NB4 (cell line): ENCODE data around the gene MBLAC1.

ENCODE experiments used
- DNase-seq: peaks from one replicate; pipeline ENCODE4 v3.0.0; 2010; ENCODE audit warnings: low read depth
- H3K4me3 ChIP-seq: one replicate; pipeline ENCODE4 v1.5.1; 2011; ENCODE audit warnings: mild to moderate bottlenecking, low read depth, low read length, moderate library complexity
- MYC ChIP-seq: IDR thresholded peaks from 2 replicates; pipeline ENCODE4 v1.6.1; 2011; ENCODE audit warnings: low read depth, low read length
- POLR2A ChIP-seq: IDR thresholded peaks from 2 replicates; pipeline ENCODE4 v1.6.1; 2011; ENCODE audit warnings: mild to moderate bottlenecking; ENCODE audit not compliant: insufficient read length; ENCODE audit errors: extremely low read depth
- TF ChIP-seq, protein P1 (sequence below): IDR thresholded peaks from 2 replicates; pipeline ENCODE4 v1.6.1; 2011; ENCODE audit warnings: low read depth, low read length
- TF ChIP-seq, protein P2 (sequence below): IDR thresholded peaks from one replicate; pipeline ENCODE4 v1.5.1; 2012; ENCODE audit warnings: low read depth, low read length

Gene MBLAC1

DNA sequence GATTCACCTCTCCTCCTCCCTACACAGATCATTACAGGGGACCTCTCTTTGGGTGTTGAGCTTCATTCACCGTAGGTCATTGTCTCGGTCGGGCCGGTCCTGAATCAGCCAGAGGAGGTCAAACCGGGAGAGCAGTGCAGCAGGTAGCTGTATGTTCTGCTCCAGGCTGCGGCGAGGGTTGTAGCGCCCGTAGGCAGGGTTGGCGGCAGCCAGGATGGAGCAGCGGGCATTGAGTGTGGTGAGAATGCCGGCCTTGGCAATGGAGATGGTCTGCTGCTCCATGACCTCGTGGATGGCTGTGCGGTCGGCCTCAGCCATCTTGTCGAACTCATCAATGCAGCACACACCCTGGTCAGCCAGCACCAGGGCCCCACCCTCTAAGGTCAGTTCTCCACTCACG lies 31.1 kb upstream of the MBLAC1 start:
- H3K4me3 ChIP-seq: no peak overlapping the region
- DNase-seq: no peak
- TF ChIP-seq, protein P1, sequence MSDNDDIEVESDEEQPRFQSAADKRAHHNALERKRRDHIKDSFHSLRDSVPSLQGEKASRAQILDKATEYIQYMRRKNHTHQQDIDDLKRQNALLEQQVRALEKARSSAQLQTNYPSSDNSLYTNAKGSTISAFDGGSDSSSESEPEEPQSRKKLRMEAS: no peak
- TF ChIP-seq POLR2A: no peak
- TF ChIP-seq, protein P2, sequence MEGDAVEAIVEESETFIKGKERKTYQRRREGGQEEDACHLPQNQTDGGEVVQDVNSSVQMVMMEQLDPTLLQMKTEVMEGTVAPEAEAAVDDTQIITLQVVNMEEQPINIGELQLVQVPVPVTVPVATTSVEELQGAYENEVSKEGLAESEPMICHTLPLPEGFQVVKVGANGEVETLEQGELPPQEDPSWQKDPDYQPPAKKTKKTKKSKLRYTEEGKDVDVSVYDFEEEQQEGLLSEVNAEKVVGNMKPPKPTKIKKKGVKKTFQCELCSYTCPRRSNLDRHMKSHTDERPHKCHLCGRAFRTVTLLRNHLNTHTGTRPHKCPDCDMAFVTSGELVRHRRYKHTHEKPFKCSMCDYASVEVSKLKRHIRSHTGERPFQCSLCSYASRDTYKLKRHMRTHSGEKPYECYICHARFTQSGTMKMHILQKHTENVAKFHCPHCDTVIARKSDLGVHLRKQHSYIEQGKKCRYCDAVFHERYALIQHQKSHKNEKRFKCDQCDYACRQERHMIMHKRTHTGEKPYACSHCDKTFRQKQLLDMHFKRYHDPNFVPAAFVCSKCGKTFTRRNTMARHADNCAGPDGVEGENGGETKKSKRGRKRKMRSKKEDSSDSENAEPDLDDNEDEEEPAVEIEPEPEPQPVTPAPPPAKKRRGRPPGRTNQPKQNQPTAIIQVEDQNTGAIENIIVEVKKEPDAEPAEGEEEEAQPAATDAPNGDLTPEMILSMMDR: no peak
- TF ChIP-seq MYC: no peak

- DNase-seq: no peak
- peak overlapping the region; percentile 99 for H3K4me3 ChIP-seq
- no peak for TF ChIP-seq POLR2A
- TF ChIP-seq, protein P2: no peak
- TF ChIP-seq, protein P1: no peak
- no peak for TF ChIP-seq MYC
Observed at GRCh38 chr7:100098913-100099312, 27.9 kb upstream of the MBLAC1 start.

DNA sequence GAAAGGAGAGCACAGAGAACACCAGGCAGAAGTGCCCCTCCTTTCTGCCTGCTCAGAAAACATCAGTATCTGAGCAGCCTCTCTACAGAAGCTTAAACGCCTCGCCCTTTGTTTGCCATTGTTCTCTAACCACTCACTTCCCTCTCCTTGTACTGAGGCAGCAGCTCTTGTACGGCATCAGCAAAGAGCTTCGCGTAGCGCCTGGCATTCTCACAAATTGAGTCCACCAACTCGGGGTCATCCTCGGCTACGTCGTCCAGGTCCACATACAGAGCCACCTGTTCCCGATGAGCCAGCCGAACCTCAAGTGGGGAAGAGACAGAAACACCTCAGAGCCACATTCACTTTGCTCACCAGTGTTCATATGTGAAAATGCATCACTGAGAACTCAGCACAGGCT lies 27.3 kb upstream of the MBLAC1 start:
- DNase-seq: no peak
- H3K4me3 ChIP-seq: peak overlapping the region; percentile 99
- TF ChIP-seq, protein P2: no peak
- TF ChIP-seq, protein P1: no peak
- TF ChIP-seq POLR2A (no peak), MYC (no peak; the same call in 1 of the 2 replicates)

GRCh38 chr7:100100420-100101015 lies 26.2 kb upstream of the MBLAC1 start:
- peak; percentile 98 for DNase-seq
- H3K4me3 ChIP-seq: peak overlapping the region; percentile 99
- TF ChIP-seq MYC (peak; percentile 97), POLR2A (no peak)
- TF ChIP-seq, protein P2: no peak
- TF ChIP-seq, protein P1: peak; percentile 95

GRCh38 chr7:100101016-100101862 lies 25.5 kb upstream of the MBLAC1 start, which contains the start of the genes AP4M1 and MCM7:
TSS of gene AP4M1 (plus strand) at chr7:100101643. CDS start at chr7:100101715, 72 bp downstream.
TSS of gene MCM7 (minus strand) at chr7:100101397. CDS start at chr7:100101294, 103 bp downstream.
- peak within 1 kb of the TSS; percentile 99 for H3K4me3 ChIP-seq
- TF ChIP-seq, protein P2: no peak
- TF ChIP-seq MYC (peak; percentile 94), POLR2A (peak; percentile 90)
- TF ChIP-seq, protein P1: peak; percentile 99
- DNase-seq: peak; percentile 100
